ENCODE data around the gene DHRS2.

Gene DHRS2

DNA sequence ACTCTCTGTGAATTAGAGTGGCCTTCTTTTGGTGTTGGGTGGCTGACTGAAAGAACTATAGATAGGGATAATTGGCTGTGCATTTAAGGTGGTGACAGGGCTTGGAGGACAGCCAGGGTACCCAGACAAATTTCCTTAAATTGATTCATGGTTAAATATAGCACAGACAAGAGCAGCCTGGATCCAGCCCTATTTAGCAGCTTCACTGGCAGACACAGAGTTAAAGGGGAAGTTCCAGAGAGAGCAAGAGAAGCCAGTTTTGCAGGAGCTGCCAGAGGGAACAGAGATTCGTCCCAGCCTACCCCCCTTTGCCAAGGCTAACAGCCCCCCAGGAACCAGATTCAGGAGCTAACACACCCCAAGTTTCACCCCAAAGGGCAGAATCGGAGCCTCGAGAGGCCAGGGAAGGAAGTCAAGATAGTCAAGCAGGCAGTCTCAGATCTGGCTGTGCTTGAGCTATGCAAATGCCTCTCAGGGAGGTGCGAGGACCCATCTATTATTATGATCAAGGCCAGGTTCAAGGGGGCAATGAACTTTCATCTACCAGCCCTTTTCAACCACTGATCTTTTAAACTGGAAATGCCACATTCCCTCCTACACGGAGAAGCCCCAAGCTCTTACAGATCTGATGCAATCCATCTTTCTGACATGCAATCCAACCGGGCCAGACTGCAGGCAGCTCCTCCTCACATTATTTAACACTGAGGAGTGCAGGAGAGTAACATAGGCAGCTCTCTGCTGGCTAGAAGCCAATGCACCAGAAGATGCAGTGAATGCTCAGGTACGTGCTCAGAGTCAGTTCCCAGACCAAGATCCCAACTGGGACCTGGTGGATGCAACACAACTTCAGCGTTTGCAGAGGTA is 58.2 kb downstream of the DHRS2 start:
- no peak for DNase-seq (ENCODE audit: low spot score)
